RWPE2 (cell line): Measurements from ENCODE around the gene GTPBP3.

Experiments
- ATAC-seq: fragments of 200-7000 bp; cut with Tn5 transposase; 3 replicates; pipeline ENCODE4 v1.9.1; 2021; ENCODE audit warnings: low read depth
- DNase-seq: peaks from one replicate; pipeline ENCODE4 v3.0.0-alpha.2; 2020; ENCODE audit warnings: low spot score
- H3K27ac ChIP-seq: fragments of 450-650 bp; 2 replicates; pipeline ENCODE4 v1.5.1; 2017; ENCODE audit warnings: mild to moderate bottlenecking; ENCODE audit not compliant: poor library complexity, severe bottlenecking
- H3K27me3 ChIP-seq: fragments of 250-450 bp; sonication (Bioruptor Pico); 2 replicates; pipeline ENCODE4 v1.5.1; 2021; ENCODE audit warnings: mild to moderate bottlenecking, moderate library complexity; ENCODE audit not compliant: insufficient read depth, poor library complexity, severe bottlenecking
- H3K36me3 ChIP-seq: fragments of 250-450 bp; sonication (Bioruptor Pico); 2 replicates; pipeline ENCODE4 v1.5.1; 2020; ENCODE audit warnings: low read depth, mild to moderate bottlenecking, moderate library complexity
- H3K4me1 ChIP-seq: fragments of 250-450 bp; sonication (Bioruptor Pico); 2 replicates; pipeline ENCODE4 v1.5.1; 2021; ENCODE audit warnings: mild to moderate bottlenecking, moderate library complexity; ENCODE audit not compliant: insufficient read depth, poor library complexity, severe bottlenecking
- H3K4me3 ChIP-seq: fragments of 250-450 bp; sonication (Bioruptor Pico); 2 replicates; pipeline ENCODE4 v1.5.1; 2021; ENCODE audit warnings: mild to moderate bottlenecking, moderate library complexity; ENCODE audit not compliant: severe bottlenecking
- H3K9me3 ChIP-seq: fragments of 250-450 bp; sonication (Bioruptor Pico); 2 replicates; pipeline ENCODE4 v1.5.1; 2021; ENCODE audit warnings: mild to moderate bottlenecking, moderate library complexity; ENCODE audit not compliant: severe bottlenecking
- CTCF ChIP-seq: fragments of 450-650 bp; IDR thresholded peaks from one replicate; pipeline ENCODE4 v1.5.1; 2017; ENCODE audit warnings: mild to moderate bottlenecking, moderate library complexity; ENCODE audit not compliant: poor library complexity, severe bottlenecking

Gene GTPBP3

GRCh38 chr19:17336872-17337674 is at the start of gene GTPBP3:
Gene GTPBP3 (plus strand): TSS chr19:17337553. CDS start chr19:17337612, 59 bp downstream.
- Histone ChIP-seq H3K27ac (peak within 1 kb of the TSS; percentile 85), H3K9me3 (no peaks in the 10 kb centered on the region), H3K4me1 (no peaks in the 10 kb centered on the region), H3K36me3 (peaks cover 16% of the 10 kb centered on the region), H3K4me3 (peak within 1 kb of the TSS; percentile 89), H3K27me3 (no peaks in the 10 kb centered on the region)
- DNase-seq, result peak; percentile 98
- no peak for TF ChIP-seq CTCF
- peak; percentile 86 for ATAC-seq

GRCh38 chr19:17289489-17289888 is 47.9 kb upstream of the GTPBP3 start:
- Histone ChIP-seq H3K36me3 (peaks cover 5% of the 10 kb centered on the region; the same call in 1 of the 2 replicates), H3K27ac (no peak overlapping the region), H3K4me1 (no peaks in the 10 kb centered on the region), H3K27me3 (no peaks in the 10 kb centered on the region), H3K4me3 (no peak overlapping the region), H3K9me3 (no peaks in the 10 kb centered on the region)
- TF ChIP-seq CTCF, result no peak
- DNase-seq (no peak), ATAC-seq (no peak)

- H3K27ac ChIP-seq, result peak overlapping the region; percentile 55
Measured at GRCh38 chr19:17292301-17293074, 44.9 kb upstream of the GTPBP3 start.

GRCh38 chr19:17293605-17294004 is 43.7 kb upstream of the GTPBP3 start:
- Histone ChIP-seq H3K27ac (peak overlapping the region; percentile 55), H3K4me1 (peaks cover 7% of the 10 kb centered on the region), H3K4me3 (no peak overlapping the region), H3K27me3 (no peaks in the 10 kb centered on the region), H3K36me3 (peaks cover 17% of the 10 kb centered on the region), H3K9me3 (no peaks in the 10 kb centered on the region)
- ATAC-seq (no peak), DNase-seq (no peak)
- no peak for TF ChIP-seq CTCF

More at GRCh38 chr19:17292301-17293074, 44.9 kb upstream of the GTPBP3 start:
- Histone ChIP-seq H3K9me3 (no peaks in the 10 kb centered on the region), H3K27me3 (no peaks in the 10 kb centered on the region), H3K36me3 (peaks cover 9% of the 10 kb centered on the region), H3K4me3 (peak overlapping the region; percentile 38), H3K4me1 (peaks cover 7% of the 10 kb centered on the region)
- ATAC-seq (peak; percentile 87), DNase-seq (peak; percentile 90)
- peak; percentile 88 for TF ChIP-seq CTCF
